ENCODE results near the gene NEDD9. TPM values are rescaled to one million over a fixed set of nuclear protein-coding genes. Genes with fewer than 3 reads are reported as not detected.

The NEDD9 gene
- total and polyA plus RNA-seq, 2 of the 13 experiments (the other 11 are each of a cell fraction or from before 2014, with no cell fraction given), result 27.1 to 389 TPM

- TF ChIP-seq IKZF4 (CRISPR knock-in tag; IDR thresholded peaks at IDR 0.05; ENCODE audit: borderline replicate concordance, low read depth, not compliant biosample characterization), result no peak
- TF ChIP-seq GPBP1L1 (CRISPR knock-in tag; IDR thresholded peaks at IDR 0.05), result no peak
- no peak for TF ChIP-seq ZNF512 (CRISPR knock-in tag; IDR thresholded peaks at IDR 0.05)
- TF ChIP-seq ZNF274 (CRISPR knock-in tag; IDR thresholded peaks at IDR 0.05), result peak; percentile 29; the same call in 1 of the 2 replicates
- 0 out of 2 replicates have a peak, but pooled peaks have one; percentile 11 for TF ChIP-seq BRCA1 (CRISPR knock-in tag; IDR thresholded peaks at IDR 0.05)
- TF ChIP-seq PAX8 (CRISPR knock-in tag; IDR thresholded peaks at IDR 0.05; ENCODE audit: borderline replicate concordance), result no peak
- peak; percentile 37 for TF ChIP-seq HNRNPLL (IDR thresholded peaks at IDR 0.05; ENCODE audit: low read depth, low read length, poor library complexity, severe bottlenecking)
- TF ChIP-seq ZNF619 (CRISPR knock-in tag; IDR thresholded peaks at IDR 0.05), result no peak
- TF ChIP-seq ZZZ3 (CRISPR knock-in tag; IDR thresholded peaks at IDR 0.05; ENCODE audit: borderline replicate concordance), result no peak
- TF ChIP-seq ESRRA (CRISPR knock-in tag; IDR thresholded peaks at IDR 0.05; ENCODE audit: low read depth), result no peak
- no peak for TF ChIP-seq BCL3 (CRISPR knock-in tag; IDR thresholded peaks at IDR 0.05)
- TF ChIP-seq CEBPG (CRISPR knock-in tag; IDR thresholded peaks at IDR 0.05), result no peak
- no peak for TF ChIP-seq ZNF883 (CRISPR knock-in tag; IDR thresholded peaks at IDR 0.05; ENCODE audit: not compliant biosample characterization)
- TF ChIP-seq ZNF232 (CRISPR knock-in tag; IDR thresholded peaks at IDR 0.05; ENCODE audit: borderline replicate concordance), result no peak
- no peak for TF ChIP-seq ZBTB44 (CRISPR knock-in tag; IDR thresholded peaks at IDR 0.05)
- no peak for TF ChIP-seq SCMH1 (CRISPR knock-in tag; IDR thresholded peaks at IDR 0.05; ENCODE audit: borderline replicate concordance)
- peak; percentile 4; the same call in 1 of the 2 replicates for TF ChIP-seq ZNF331 (CRISPR knock-in tag; IDR thresholded peaks at IDR 0.05)
- TF ChIP-seq SAP130 (CRISPR knock-in tag; IDR thresholded peaks at IDR 0.05; ENCODE audit: low read depth), result peak; percentile 74
- TF ChIP-seq XBP1 (CRISPR knock-in tag; IDR thresholded peaks at IDR 0.05), result no peak
- no peak for TF ChIP-seq MAFG (CRISPR knock-in tag; IDR thresholded peaks at IDR 0.05)
- TF ChIP-seq ZNF572 (CRISPR knock-in tag; IDR thresholded peaks at IDR 0.05), result no peak
- no peak for TF ChIP-seq ZNF672 (CRISPR knock-in tag; IDR thresholded peaks at IDR 0.05)
- peak; percentile 86 for TF ChIP-seq ZBTB7B (CRISPR knock-in tag; IDR thresholded peaks at IDR 0.05)
- TF ChIP-seq PBX2 (CRISPR knock-in tag; IDR thresholded peaks at IDR 0.05), result no peak
Observed at GRCh38 chr6:11228935-11229654, 3.4 kb downstream of the NEDD9 start (continued).

Data from HepG2 (cell line).